ENCODE data around the gene CDH2. TPM values are rescaled to one million over a fixed set of nuclear protein-coding genes. Genes with fewer than 3 reads are reported as not detected.

The CDH2 gene
- total RNA-seq, 1 donor from 2014 or later: 363 TPM

GRCh38 chr18:28127763-28128658 is 48.9 kb downstream of the CDH2 start:
- Histone ChIP-seq H3K9ac (ENCODE audit: low read length) (no peak overlapping the region), H3K4me2 (ENCODE audit: low read length) (peak overlapping the region; percentile 32), H3K27ac (ENCODE audit: low read depth, low read length) (peak overlapping the region; percentile 4), H3K4me1 (ENCODE audit: insufficient read depth, low read length) (peaks cover 23% of the 10 kb centered on the region), H4K20me1 (ENCODE audit: insufficient read depth, low read length) (peaks cover 56% of the 10 kb centered on the region), H3K27me3 (ENCODE audit: insufficient read depth, low read length) (no peaks in the 10 kb centered on the region), H3K4me3 (ENCODE audit: insufficient read depth, low read depth, low read length) (no peak overlapping the region), H3K36me3 (ENCODE audit: insufficient read depth, low read length) (peaks cover 17% of the 10 kb centered on the region), H3K9me3 (ENCODE audit: insufficient read depth, low read depth, low read length) (no peaks in the 10 kb centered on the region), H2AFZ (ENCODE audit: low read depth, low read length) (no peak overlapping the region), H3K79me2 (ENCODE audit: insufficient read depth, low read length) (peaks cover 100% of the 10 kb centered on the region)
- no peak overlapping the region for H3K4me3 Mint-ChIP-seq (ENCODE audit: unreplicated experiment)
- H3K27me3 Mint-ChIP-seq (ENCODE audit: low read depth, unreplicated experiment): no peaks in the 10 kb centered on the region
- peak overlapping the region; percentile 82 for H3K27ac Mint-ChIP-seq (ENCODE audit: unreplicated experiment)
- H3K4me1 Mint-ChIP-seq (ENCODE audit: low read depth, unreplicated experiment): peaks cover 61% of the 10 kb centered on the region
- H3K9me3 Mint-ChIP-seq (ENCODE audit: unreplicated experiment): no peaks in the 10 kb centered on the region
- DNase-seq (ENCODE audit: low read depth) (peak; percentile 51), FAIRE-seq (no peak)
- H3K36me3 Mint-ChIP-seq (ENCODE audit: low read depth, unreplicated experiment): peaks cover 10% of the 10 kb centered on the region
- no peak for TF ChIP-seq EZH2 (IDR thresholded peaks at IDR 0.05; ENCODE audit: insufficient read depth, low read length)
- TF ChIP-seq, protein P1, sequence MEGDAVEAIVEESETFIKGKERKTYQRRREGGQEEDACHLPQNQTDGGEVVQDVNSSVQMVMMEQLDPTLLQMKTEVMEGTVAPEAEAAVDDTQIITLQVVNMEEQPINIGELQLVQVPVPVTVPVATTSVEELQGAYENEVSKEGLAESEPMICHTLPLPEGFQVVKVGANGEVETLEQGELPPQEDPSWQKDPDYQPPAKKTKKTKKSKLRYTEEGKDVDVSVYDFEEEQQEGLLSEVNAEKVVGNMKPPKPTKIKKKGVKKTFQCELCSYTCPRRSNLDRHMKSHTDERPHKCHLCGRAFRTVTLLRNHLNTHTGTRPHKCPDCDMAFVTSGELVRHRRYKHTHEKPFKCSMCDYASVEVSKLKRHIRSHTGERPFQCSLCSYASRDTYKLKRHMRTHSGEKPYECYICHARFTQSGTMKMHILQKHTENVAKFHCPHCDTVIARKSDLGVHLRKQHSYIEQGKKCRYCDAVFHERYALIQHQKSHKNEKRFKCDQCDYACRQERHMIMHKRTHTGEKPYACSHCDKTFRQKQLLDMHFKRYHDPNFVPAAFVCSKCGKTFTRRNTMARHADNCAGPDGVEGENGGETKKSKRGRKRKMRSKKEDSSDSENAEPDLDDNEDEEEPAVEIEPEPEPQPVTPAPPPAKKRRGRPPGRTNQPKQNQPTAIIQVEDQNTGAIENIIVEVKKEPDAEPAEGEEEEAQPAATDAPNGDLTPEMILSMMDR (IDR thresholded peaks at IDR 0.05; ENCODE audit: insufficient read depth, low read depth, low read length): no peak

GRCh38 chr18:28127228-28127627 is 49.7 kb downstream of the CDH2 start:
- no peaks in the 10 kb centered on the region for H3K9me3 Mint-ChIP-seq (ENCODE audit: unreplicated experiment)
- H3K36me3 Mint-ChIP-seq (ENCODE audit: low read depth, unreplicated experiment): peaks cover 3% of the 10 kb centered on the region
- H3K9ac ChIP-seq (ENCODE audit: low read length): no peak overlapping the region
- H3K9me3 ChIP-seq (ENCODE audit: insufficient read depth, low read depth, low read length): no peaks in the 10 kb centered on the region
- H3K4me1 Mint-ChIP-seq (ENCODE audit: low read depth, unreplicated experiment): peaks cover 59% of the 10 kb centered on the region
- H3K4me3 Mint-ChIP-seq (ENCODE audit: unreplicated experiment): no peak overlapping the region
- peaks cover 17% of the 10 kb centered on the region for H3K36me3 ChIP-seq (ENCODE audit: insufficient read depth, low read length)
- no peak overlapping the region for H2AFZ ChIP-seq (ENCODE audit: low read depth, low read length)
- no peak overlapping the region for H3K4me2 ChIP-seq (ENCODE audit: low read length)
- H3K27ac Mint-ChIP-seq (ENCODE audit: unreplicated experiment): no peak overlapping the region
- peaks cover 49% of the 10 kb centered on the region for H4K20me1 ChIP-seq (ENCODE audit: insufficient read depth, low read length)
- FAIRE-seq: no peak
- no peak overlapping the region for H3K27ac ChIP-seq (ENCODE audit: low read depth, low read length)
- no peak for TF ChIP-seq EZH2 (IDR thresholded peaks at IDR 0.05; ENCODE audit: insufficient read depth, low read length)
- TF ChIP-seq, protein P1 (IDR thresholded peaks at IDR 0.05; ENCODE audit: insufficient read depth, low read depth, low read length): no peak
- H3K27me3 ChIP-seq (ENCODE audit: insufficient read depth, low read length): no peaks in the 10 kb centered on the region
- H3K79me2 ChIP-seq (ENCODE audit: insufficient read depth, low read length): peaks cover 100% of the 10 kb centered on the region
- DNase-seq (ENCODE audit: low read depth): no peak
- H3K4me3 ChIP-seq (ENCODE audit: insufficient read depth, low read depth, low read length): no peak overlapping the region
- H3K27me3 Mint-ChIP-seq (ENCODE audit: low read depth, unreplicated experiment): no peaks in the 10 kb centered on the region
- peaks cover 23% of the 10 kb centered on the region for H3K4me1 ChIP-seq (ENCODE audit: insufficient read depth, low read length)

GRCh38 chr18:28126768-28127167 is 50.2 kb downstream of the CDH2 start:
- no peaks in the 10 kb centered on the region for H3K9me3 Mint-ChIP-seq (ENCODE audit: unreplicated experiment)
- H3K27ac ChIP-seq (ENCODE audit: low read depth, low read length): no peak overlapping the region
- no peak overlapping the region for H3K4me2 ChIP-seq (ENCODE audit: low read length)
- TF ChIP-seq, protein P1 (IDR thresholded peaks at IDR 0.05; ENCODE audit: insufficient read depth, low read depth, low read length): no peak
- TF ChIP-seq EZH2 (IDR thresholded peaks at IDR 0.05; ENCODE audit: insufficient read depth, low read length): no peak
- H4K20me1 ChIP-seq (ENCODE audit: insufficient read depth, low read length): peaks cover 46% of the 10 kb centered on the region
- H2AFZ ChIP-seq (ENCODE audit: low read depth, low read length): no peak overlapping the region
- peaks cover 100% of the 10 kb centered on the region for H3K79me2 ChIP-seq (ENCODE audit: insufficient read depth, low read length)
- no peaks in the 10 kb centered on the region for H3K36me3 Mint-ChIP-seq (ENCODE audit: low read depth, unreplicated experiment)
- H3K9ac ChIP-seq (ENCODE audit: low read length): no peak overlapping the region
- H3K4me1 ChIP-seq (ENCODE audit: insufficient read depth, low read length): peaks cover 23% of the 10 kb centered on the region
- H3K27me3 ChIP-seq (ENCODE audit: insufficient read depth, low read length): no peaks in the 10 kb centered on the region
- DNase-seq (ENCODE audit: low read depth): no peak
- H3K9me3 ChIP-seq (ENCODE audit: insufficient read depth, low read depth, low read length): no peaks in the 10 kb centered on the region
- H3K4me3 ChIP-seq (ENCODE audit: insufficient read depth, low read depth, low read length): no peak overlapping the region
- peaks cover 17% of the 10 kb centered on the region for H3K36me3 ChIP-seq (ENCODE audit: insufficient read depth, low read length)
- H3K4me3 Mint-ChIP-seq (ENCODE audit: unreplicated experiment): no peak overlapping the region
- H3K27ac Mint-ChIP-seq (ENCODE audit: unreplicated experiment): no peak overlapping the region
- peaks cover 56% of the 10 kb centered on the region for H3K4me1 Mint-ChIP-seq (ENCODE audit: low read depth, unreplicated experiment)
- no peaks in the 10 kb centered on the region for H3K27me3 Mint-ChIP-seq (ENCODE audit: low read depth, unreplicated experiment)
- FAIRE-seq: no peak
